Epithelial cell of proximal tubule (primary cell): ENCODE data around the gene MAP3K10. TPM values are rescaled to one million over a fixed set of nuclear protein-coding genes. Genes with fewer than 3 reads are reported as not detected.
A peak's percentile ranks its signal among the peaks of the same experiment; 100 is the strongest.
"Not testable (repeated sequence)": the region's sequence is repeated elsewhere in the genome, so short reads cannot be mapped to it uniquely, and the experiment has no call there.

Source experiments
- DNase-seq: peaks from one replicate; pipeline ENCODE4 v3.0.0-alpha.2; 2011; ENCODE audit warnings: low read depth
- H3K4me3 ChIP-seq: 2 replicates; pipeline ENCODE4 v1.5.1; 2011; ENCODE audit warnings: low read depth, mild to moderate bottlenecking, low read length
- total RNA-seq: library from RNA; depleted of rRNA; stranded (reverse); fragments of >200 nt; gene quantifications from 2 replicates; pipeline ENCODE4 v1.2.3, GENCODE V29; 2015
- TF ChIP-seq, protein P1 (sequence below): conservative IDR thresholded peaks from 2 replicates; pipeline ENCODE4 v1.5.1; 2012; ENCODE audit warnings: low read depth, mild to moderate bottlenecking, low read length

Gene MAP3K10
- total RNA-seq, 1 donor from 2014 or later, result 9.9 TPM

DNA sequence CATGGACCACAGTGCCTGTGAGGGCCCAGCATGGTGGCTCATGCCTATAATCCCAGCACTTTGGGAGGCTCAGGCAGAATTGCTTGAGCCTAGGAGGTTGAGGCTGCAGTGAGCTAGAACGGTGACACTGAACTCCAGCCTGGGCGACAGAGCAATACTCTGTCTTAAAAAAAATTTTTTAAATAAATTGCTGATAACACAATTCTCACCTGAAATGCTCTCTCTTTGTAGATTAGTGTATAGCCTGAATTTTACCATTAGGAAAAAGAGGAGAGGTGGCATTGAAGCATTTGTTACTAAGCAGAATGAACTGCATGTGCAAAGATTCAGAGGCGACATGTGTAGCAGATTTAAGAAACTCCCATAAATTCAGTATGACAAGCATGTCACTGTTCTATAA is 29.1 kb upstream of the MAP3K10 start:
- H3K4me3 ChIP-seq, result no peak overlapping the region
- DNase-seq, result no peak
- TF ChIP-seq, protein P1, sequence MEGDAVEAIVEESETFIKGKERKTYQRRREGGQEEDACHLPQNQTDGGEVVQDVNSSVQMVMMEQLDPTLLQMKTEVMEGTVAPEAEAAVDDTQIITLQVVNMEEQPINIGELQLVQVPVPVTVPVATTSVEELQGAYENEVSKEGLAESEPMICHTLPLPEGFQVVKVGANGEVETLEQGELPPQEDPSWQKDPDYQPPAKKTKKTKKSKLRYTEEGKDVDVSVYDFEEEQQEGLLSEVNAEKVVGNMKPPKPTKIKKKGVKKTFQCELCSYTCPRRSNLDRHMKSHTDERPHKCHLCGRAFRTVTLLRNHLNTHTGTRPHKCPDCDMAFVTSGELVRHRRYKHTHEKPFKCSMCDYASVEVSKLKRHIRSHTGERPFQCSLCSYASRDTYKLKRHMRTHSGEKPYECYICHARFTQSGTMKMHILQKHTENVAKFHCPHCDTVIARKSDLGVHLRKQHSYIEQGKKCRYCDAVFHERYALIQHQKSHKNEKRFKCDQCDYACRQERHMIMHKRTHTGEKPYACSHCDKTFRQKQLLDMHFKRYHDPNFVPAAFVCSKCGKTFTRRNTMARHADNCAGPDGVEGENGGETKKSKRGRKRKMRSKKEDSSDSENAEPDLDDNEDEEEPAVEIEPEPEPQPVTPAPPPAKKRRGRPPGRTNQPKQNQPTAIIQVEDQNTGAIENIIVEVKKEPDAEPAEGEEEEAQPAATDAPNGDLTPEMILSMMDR, result no peak

DNA sequence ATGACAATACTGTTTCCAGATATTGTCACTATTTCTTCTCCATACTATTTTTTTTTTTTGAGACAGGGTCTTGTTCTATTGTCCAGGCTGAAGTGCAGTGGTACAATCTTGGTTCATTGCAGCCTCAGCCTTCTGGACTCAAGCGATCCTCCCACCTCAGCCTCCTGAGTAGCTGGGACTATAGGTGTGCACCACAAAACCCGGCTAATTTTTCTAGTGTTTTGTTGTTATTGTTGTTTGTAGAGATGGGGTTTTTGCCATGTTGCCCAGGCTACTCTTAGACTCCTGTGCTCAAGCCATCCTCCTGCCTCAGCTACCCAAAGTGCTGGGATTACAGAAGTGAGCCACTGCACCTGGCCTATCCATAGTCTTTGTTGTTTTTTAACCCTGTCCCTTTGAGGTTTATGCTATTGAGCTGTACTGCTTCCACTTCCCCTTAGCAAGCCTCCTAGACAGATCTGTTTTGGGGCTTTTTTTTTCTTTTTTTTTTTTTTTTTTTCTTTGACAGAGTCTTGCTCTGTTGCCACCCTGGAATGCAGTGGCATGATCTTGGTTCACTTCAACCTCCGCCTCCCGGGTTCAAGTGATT is 27.6 kb upstream of the MAP3K10 start:
- TF ChIP-seq, protein P1, result no peak
- no peak overlapping the region for H3K4me3 ChIP-seq
- DNase-seq, result no peak

DNA sequence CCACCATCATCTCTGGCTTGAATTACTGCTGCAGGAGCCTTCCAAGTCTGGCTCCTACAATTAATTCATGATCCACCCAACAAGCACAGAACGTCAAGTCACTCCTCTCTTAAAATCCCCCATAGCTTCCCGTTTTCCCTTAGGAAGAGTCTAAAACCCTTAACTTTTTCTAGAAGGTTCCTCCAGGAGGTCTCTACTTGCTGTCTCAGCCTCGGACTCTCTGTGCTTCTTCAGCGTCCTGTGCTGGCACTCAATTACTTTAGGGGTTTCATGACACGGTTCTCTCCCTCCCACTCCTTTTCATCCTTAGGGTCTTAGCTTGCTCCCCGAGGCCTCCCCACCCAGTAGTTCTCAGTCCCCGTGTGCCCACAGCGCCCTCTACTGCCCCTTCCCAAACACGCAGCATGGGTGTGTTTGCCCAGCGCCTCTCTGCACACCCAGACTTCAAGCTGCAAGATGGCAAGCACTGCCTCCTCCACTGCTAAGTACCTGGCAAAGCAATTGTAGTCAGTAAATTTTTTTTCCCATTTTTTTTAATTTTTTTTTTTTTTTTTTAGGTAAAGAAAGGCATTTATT is 25.8 kb upstream of the MAP3K10 start:
- TF ChIP-seq, protein P1, result peak; percentile 75
- DNase-seq, result no peak
- H3K4me3 ChIP-seq, result no peak overlapping the region

DNA sequence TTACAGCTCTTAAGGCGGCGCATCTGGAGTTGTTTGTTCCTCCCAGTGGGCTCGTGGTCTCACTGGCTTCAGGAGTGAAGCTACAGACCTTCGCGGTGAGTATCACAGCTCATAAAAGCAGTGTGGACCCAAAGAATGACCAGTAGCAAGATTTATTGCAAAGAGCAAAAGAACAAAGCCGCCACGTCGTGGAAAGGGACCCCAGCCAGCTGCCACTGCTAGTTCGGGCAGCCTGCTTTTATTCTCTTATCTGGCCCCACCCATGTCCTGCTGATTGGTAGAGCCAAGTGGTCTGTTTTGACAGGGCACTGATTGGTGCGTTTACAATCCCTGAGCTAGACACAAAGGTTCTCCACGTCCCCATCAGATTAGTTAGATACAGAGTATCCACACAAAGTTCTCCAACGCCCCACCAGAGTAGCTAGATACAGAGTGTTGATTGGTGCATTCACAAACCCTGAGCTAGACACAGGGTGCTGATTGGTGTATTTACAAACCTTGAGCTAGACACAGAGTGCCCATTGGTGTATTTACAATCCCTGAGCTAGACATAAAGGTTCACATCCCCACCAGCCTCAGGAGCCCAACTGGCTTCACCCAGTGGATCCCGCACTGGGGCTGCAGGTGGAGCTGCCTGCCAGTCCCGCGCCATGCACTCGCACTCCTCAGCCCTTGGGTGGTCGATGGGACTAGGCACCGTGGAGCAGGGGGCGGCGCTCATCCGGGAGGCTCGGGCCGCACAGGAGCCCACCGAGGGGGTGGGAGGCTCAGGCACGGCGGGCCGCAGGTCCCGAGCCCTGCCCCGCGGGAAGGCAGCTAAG is 21.5 kb upstream of the MAP3K10 start:
- H3K4me3 ChIP-seq, DNase-seq: not testable (repeated sequence)

DNA sequence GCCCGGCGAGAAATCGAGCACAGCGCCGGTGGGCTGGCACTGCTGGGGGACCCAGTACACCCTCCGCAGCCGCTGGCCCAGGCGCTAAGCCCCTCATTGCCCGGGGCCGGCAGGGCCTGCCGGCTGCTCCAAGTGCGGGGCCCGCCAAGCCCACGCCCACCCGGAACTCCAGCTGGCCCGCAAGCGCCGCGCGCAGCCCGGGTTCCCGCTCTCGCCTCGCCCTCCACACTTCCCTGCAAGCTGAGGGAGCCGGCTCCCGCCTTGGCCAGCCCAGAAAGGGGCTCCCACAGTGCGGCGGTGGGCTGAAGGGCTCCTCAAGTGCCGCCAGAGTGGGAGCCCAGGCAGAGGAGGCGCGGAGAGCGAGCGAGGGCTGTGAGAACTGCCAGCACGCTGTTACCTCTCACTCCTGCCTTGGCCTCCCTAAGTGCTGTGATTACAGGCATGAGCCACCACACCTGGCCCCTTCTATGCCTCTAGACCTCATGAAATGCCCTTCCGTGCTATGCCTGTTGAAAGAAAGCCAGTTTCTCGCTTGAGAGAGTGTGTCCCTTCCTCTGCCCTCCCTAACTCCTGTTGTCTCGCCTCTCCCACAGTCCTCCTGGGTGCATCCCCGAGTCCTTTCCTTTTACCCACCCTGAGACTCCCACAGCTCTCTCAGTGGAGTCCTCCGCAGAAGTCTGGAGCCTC is 20.8 kb upstream of the MAP3K10 start:
- not testable (repeated sequence) for DNase-seq, H3K4me3 ChIP-seq

- not testable (repeated sequence) for DNase-seq, H3K4me3 ChIP-seq
Measured at GRCh38 chr19:40171293-40171692, 19.9 kb upstream of the MAP3K10 start.

GRCh38 chr19:40174092-40174491 is 17.1 kb upstream of the MAP3K10 start:
- DNase-seq, result no peak
- TF ChIP-seq, protein P1, result no peak
- no peak overlapping the region for H3K4me3 ChIP-seq

DNA sequence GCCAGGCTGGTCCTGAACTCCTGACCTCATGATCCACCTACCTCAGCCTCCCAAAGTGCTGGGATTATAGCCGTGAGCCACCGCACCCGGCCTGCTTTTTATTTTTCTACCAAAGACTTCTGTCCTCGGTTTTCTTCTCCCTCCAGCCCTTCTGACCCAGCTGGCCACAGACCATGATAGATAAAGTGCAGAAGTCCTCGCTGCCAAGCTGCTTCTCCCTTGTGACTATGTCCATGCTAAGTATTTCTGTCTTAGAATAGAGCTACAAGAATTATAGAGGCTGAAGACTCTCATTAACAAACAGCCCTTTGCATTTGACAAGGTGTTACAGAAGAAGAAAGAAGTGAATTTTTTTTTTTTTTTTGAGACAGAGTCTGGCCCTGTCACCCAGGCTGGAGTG is 15.4 kb upstream of the MAP3K10 start:
- TF ChIP-seq, protein P1, result no peak
- DNase-seq, result no peak
- H3K4me3 ChIP-seq, result no peak overlapping the region
